Spleen (tissue), 7 donors: ENCODE results near the gene CERS3.
"Not testable (repeated sequence)": the region's sequence is repeated elsewhere in the genome, so short reads cannot be mapped to it uniquely, and the experiment has no call there.

ENCODE experiments used
- CTCF ChIP-seq, 11 experiments: fragments of 200-600 bp in 7 of 11; fragments of 450-650 bp in 4 of 11; sonication (generic) in 4 of 11; IDR thresholded peaks in 8 of 11; conservative IDR thresholded peaks in 3 of 11; 1 replicate in 7 of 11; 2 replicates in 4 of 11; pipeline versions ENCODE4 v1.4.0 to v1.8.0; 2016 to 2021; ENCODE audit warnings: antibody characterized with exemption in 11 of 11, inconsistent platforms in 4 of 11, mild to moderate bottlenecking in 1 of 11
- POLR2A ChIP-seq, 3 donors: fragments of 450-650 bp; IDR thresholded peaks; one replicate each; pipeline ENCODE4 v1.5.1; 2017; ENCODE audit warnings: antibody characterized with exemption in 3 of 3, mild to moderate bottlenecking in 1 of 3
- donor health status: DM: no; HTN: no; CAD: no; lungs with moderate emphysema.
- donor health status: DM: no; HTN: no; CAD: no.
- donor health status: DM: no; HTN: no; CAD: no.

GRCh38 chr15:100441063-100441462 lies 87.7 kb downstream of the CERS3 start:
- not testable (repeated sequence) for TF ChIP-seq CTCF (IDR thresholded peaks at IDR 0.05 in 8 of 11, conservative IDR thresholded peaks at IDR 0.05 in 3 of 11); POLR2A (IDR thresholded peaks at IDR 0.05)
